SHP77 (cell line): ENCODE results near the gene TEX2.

Source experiments
- DNase-seq, 2 experiments: peaks; one replicate each; lab custom pipeline; 2025; lab: John Stamatoyannopoulos, UW

The TEX2 gene

GRCh38 chr17:64160378-64160777, 102.7 kb downstream of the TEX2 start:
- DNase-seq, result no peak

GRCh38 chr17:64158831-64159590, 104.0 kb downstream of the TEX2 start:
- DNase-seq, result no peak

- DNase-seq, result no peak
These were observed 104.7 kb downstream of the TEX2 start for GRCh38 chr17:64158406-64158805.

GRCh38 chr17:64157669-64158180, 105.3 kb downstream of the TEX2 start:
- no peak for DNase-seq

- DNase-seq, result no peak
These were observed 106.4 kb downstream of the TEX2 start for GRCh38 chr17:64156670-64157069.

GRCh38 chr17:64155751-64156544, 107.1 kb downstream of the TEX2 start:
- no peak for DNase-seq

- DNase-seq, result no peak
These were observed 107.9 kb downstream of the TEX2 start for GRCh38 chr17:64155129-64155528.

- no peak for DNase-seq
These were observed 108.3 kb downstream of the TEX2 start for GRCh38 chr17:64154717-64155116.

- DNase-seq, result no peak
These were observed 108.8 kb downstream of the TEX2 start for GRCh38 chr17:64154313-64154695.

GRCh38 chr17:64153565-64154312, 109.3 kb downstream of the TEX2 start:
- no peak for DNase-seq

GRCh38 chr17:64152428-64153125, 110.5 kb downstream of the TEX2 start:
- DNase-seq, result no peak

- no peak for DNase-seq
These were observed 112.1 kb downstream of the TEX2 start for GRCh38 chr17:64151016-64151368.

- no peak for DNase-seq
These were observed 112.6 kb downstream of the TEX2 start for GRCh38 chr17:64150237-64151015.

GRCh38 chr17:64149196-64149595, 113.9 kb downstream of the TEX2 start:
- no peak for DNase-seq

GRCh38 chr17:64148699-64149098, 114.4 kb downstream of the TEX2 start:
- DNase-seq, result no peak

GRCh38 chr17:64148017-64148631, 114.9 kb downstream of the TEX2 start:
- no peak for DNase-seq

GRCh38 chr17:64147110-64148016, 115.7 kb downstream of the TEX2 start:
- DNase-seq, result no peak

GRCh38 chr17:64146418-64147109, 116.5 kb downstream of the TEX2 start:
- DNase-seq, result peak in 1 of 2 experiments; percentile 10
